Endodermal cell (in vitro differentiated cells): Measurements from ENCODE around the gene CSNK1G1. TPM values are rescaled to one million over a fixed set of nuclear protein-coding genes. Genes with fewer than 3 reads are reported as not detected.

ENCODE experiments used
- DNase-seq: peaks from one replicate; pipeline ENCODE4 v3.0.0-alpha.2; 2017
- H3K27ac ChIP-seq: 2 replicates; pipeline ENCODE4 v1.5.1; 2013; ENCODE audit warnings: mild to moderate bottlenecking, low read depth, low read length, moderate library complexity
- H3K27me3 ChIP-seq: 2 replicates; pipeline ENCODE4 v1.6.1; 2013; ENCODE audit warnings: mild to moderate bottlenecking, low read length, moderate library complexity; ENCODE audit not compliant: insufficient read depth, control insufficient read depth, poor library complexity, severe bottlenecking
- H3K36me3 ChIP-seq: 2 replicates; pipeline ENCODE4 v1.7.0; 2013; ENCODE audit warnings: mild to moderate bottlenecking, low read length, moderate library complexity; ENCODE audit not compliant: control insufficient read depth, insufficient read depth
- H3K4me1 ChIP-seq: one replicate; pipeline ENCODE4 v1.7.0; 2013; ENCODE audit warnings: low read length; ENCODE audit not compliant: control insufficient read depth, insufficient read depth
- H3K4me3 ChIP-seq: 2 replicates; pipeline ENCODE4 v1.5.1; 2013; ENCODE audit warnings: mild to moderate bottlenecking, low read length, moderate library complexity
- H3K9ac ChIP-seq: 2 replicates; pipeline ENCODE4 v1.6.1; 2013; ENCODE audit warnings: mild to moderate bottlenecking, low read length, moderate library complexity; ENCODE audit not compliant: poor library complexity, severe bottlenecking; ENCODE audit errors: extremely low read depth
- H3K9me3 ChIP-seq: 2 replicates; pipeline ENCODE4 v1.6.1; 2013; ENCODE audit warnings: mild to moderate bottlenecking, low read length, moderate library complexity; ENCODE audit not compliant: control insufficient read depth
- H3K27ac Mint-ChIP-seq: 2 replicates; pipeline ENCODE4 v1.8.0; 2020; ENCODE audit warnings: mixed read lengths
- H3K27me3 Mint-ChIP-seq: 2 replicates; pipeline ENCODE4 v1.8.0; 2021; ENCODE audit warnings: mild to moderate bottlenecking, mixed read lengths; ENCODE audit not compliant: insufficient read depth
- H3K36me3 Mint-ChIP-seq: 2 replicates; pipeline ENCODE4 v1.8.0; 2020; ENCODE audit warnings: low read depth, mixed read lengths
- H3K4me1 Mint-ChIP-seq: 2 replicates; pipeline ENCODE4 v1.8.0; 2020; ENCODE audit warnings: mixed read lengths
- H3K4me3 Mint-ChIP-seq: 2 replicates; pipeline ENCODE4 v1.8.0; 2020; ENCODE audit warnings: mild to moderate bottlenecking, moderate library complexity, mixed read lengths
- H3K9me3 Mint-ChIP-seq: 2 replicates; pipeline ENCODE4 v1.8.0; 2020; ENCODE audit warnings: mild to moderate bottlenecking, mixed read lengths
- CTCF ChIP-seq: fragments of 200-600 bp; sonication (generic); conservative IDR thresholded peaks from 2 replicates; pipeline ENCODE4 v1.5.0; 2021; ENCODE audit warnings: antibody characterized with exemption, mild to moderate bottlenecking
- WGBS, 2 experiments: methylation state at CpG; one replicate each; pipeline versions ENCODE4 v1.1.5 to v1.1.7; 2013; ENCODE audit warnings: missing lambda C conversion rate in 2 of 2, mixed read lengths in 1 of 2; ENCODE audit not compliant: insufficient coverage in 1 of 2, insufficient read length in 1 of 2; 5-methylcytosine and 5-hydroxymethylcytosine counted together
- total RNA-seq, 2 donors: library from RNA; stranded (reverse); fragmentation: NEBNext Ultra II Directional in 1 of 2; extraction: Animal tissue kit (Norgen Biotek cat#: 25700) in 1 of 2; gene quantifications; 2 replicates in 1 of 2; 3 replicates in 1 of 2; pipeline ENCODE4 v1.2.1, GENCODE V29; 2021

Gene CSNK1G1
- total RNA-seq, 2 donors from 2014 or later = 24.5 to 31.4 TPM

- H3K4me1 Mint-ChIP-seq = peaks cover 8% of the 10 kb centered on the region
- no peak overlapping the region for H3K4me3 Mint-ChIP-seq
- H3K36me3 ChIP-seq = peaks cover 34% of the 10 kb centered on the region
- no peaks in the 10 kb centered on the region for H3K9me3 ChIP-seq
- H3K9me3 Mint-ChIP-seq = no peaks in the 10 kb centered on the region
- H3K27ac Mint-ChIP-seq = no peak overlapping the region
- TF ChIP-seq CTCF = no peak
- 89 to 93% methylated on average over 1 to 2 of the region's 2 CpGs for WGBS, 2 experiments
- no peaks in the 10 kb centered on the region for H3K4me1 ChIP-seq
- peaks cover 17% of the 10 kb centered on the region for H3K36me3 Mint-ChIP-seq
- no peak overlapping the region for H3K27ac ChIP-seq
- no peak overlapping the region for H3K4me3 ChIP-seq
- DNase-seq = no peak
- no peak overlapping the region for H3K9ac ChIP-seq
- H3K27me3 ChIP-seq = no peaks in the 10 kb centered on the region
- H3K27me3 Mint-ChIP-seq = no peaks in the 10 kb centered on the region
Observed at GRCh38 chr15:64210371-64210770, 145.6 kb downstream of the CSNK1G1 start.

GRCh38 chr15:64209680-64210334 lies 146.2 kb downstream of the CSNK1G1 start:
- peaks cover 33% of the 10 kb centered on the region for H3K36me3 ChIP-seq
- no peaks in the 10 kb centered on the region for H3K9me3 ChIP-seq
- no peak overlapping the region for H3K27ac Mint-ChIP-seq
- H3K4me1 Mint-ChIP-seq = peaks cover 8% of the 10 kb centered on the region
- no peak overlapping the region for H3K4me3 ChIP-seq
- H3K4me1 ChIP-seq = no peaks in the 10 kb centered on the region
- WGBS, 2 experiments = 74 to 90% methylated on average over 1 to 3 of the region's 3 CpGs
- H3K9me3 Mint-ChIP-seq = no peaks in the 10 kb centered on the region
- TF ChIP-seq CTCF = peak; percentile 62
- no peak for DNase-seq
- H3K27me3 ChIP-seq = no peaks in the 10 kb centered on the region
- H3K9ac ChIP-seq = no peak overlapping the region
- no peaks in the 10 kb centered on the region for H3K27me3 Mint-ChIP-seq
- H3K36me3 Mint-ChIP-seq = peaks cover 16% of the 10 kb centered on the region
- no peak overlapping the region for H3K4me3 Mint-ChIP-seq
- H3K27ac ChIP-seq = no peak overlapping the region

GRCh38 chr15:64205202-64205601 lies 150.8 kb downstream of the CSNK1G1 start:
- no peaks in the 10 kb centered on the region for H3K9me3 ChIP-seq
- no peaks in the 10 kb centered on the region for H3K4me1 ChIP-seq
- H3K4me3 ChIP-seq = no peak overlapping the region
- no peak overlapping the region for H3K27ac ChIP-seq
- no peak overlapping the region for H3K9ac ChIP-seq
- Mint-ChIP-seq H3K27ac (no peak overlapping the region), H3K4me1 (peaks cover 8% of the 10 kb centered on the region), H3K4me3 (no peak overlapping the region), H3K27me3 (no peaks in the 10 kb centered on the region), H3K9me3 (no peaks in the 10 kb centered on the region), H3K36me3 (peaks cover 22% of the 10 kb centered on the region)
- no peak for DNase-seq
- H3K36me3 ChIP-seq = peaks cover 35% of the 10 kb centered on the region
- TF ChIP-seq CTCF = no peak
- no peaks in the 10 kb centered on the region for H3K27me3 ChIP-seq
